OCI-LY7 (cell line): Measurements from ENCODE around the gene COG8. TPM values are rescaled to one million over a fixed set of nuclear protein-coding genes. Genes with fewer than 3 reads are reported as not detected.

ENCODE experiments used
- BruUV-seq: library from RNA; stranded (reverse); fragments of 400-500 nt; replicated peaks from 2 replicates; lab custom pipeline; 2021; lab: Mats Ljungman, UMichigan
- CTCF ChIA-PET: fragments of 300-600 bp; sonication (Branson Sonifier 250); formaldehyde crosslinking; loops from one replicate; lab custom pipeline; 2022; ENCODE audit warnings: antibody characterized with exemption; ENCODE audit not compliant: unreplicated experiment; lab: Charles Lee
- POLR2A ChIA-PET: fragments of 300-600 bp; sonication (Branson Sonifier 250); formaldehyde crosslinking; loops from one replicate; lab custom pipeline; 2022; ENCODE audit warnings: antibody characterized with exemption; lab: Charles Lee
- DNase-seq: peaks from one replicate; pipeline ENCODE4 v3.0.0-alpha.2; 2015; ENCODE audit warnings: low spot score
- H2AFZ ChIP-seq: fragments of 200-600 bp; sonication (generic), shearing (Covaris generic); 2 replicates; pipeline ENCODE4 v1.6.1; 2014; ENCODE audit warnings: mild to moderate bottlenecking, antibody characterized with exemption, low read length, moderate library complexity
- H3K27ac ChIP-seq: fragments of 200-600 bp; sonication (generic); 2 replicates; pipeline ENCODE4 v1.5.1; 2014; ENCODE audit warnings: mixed run types, low read depth, mild to moderate bottlenecking, moderate library complexity, low read length, inconsistent platforms; ENCODE audit not compliant: poor library complexity, severe bottlenecking
- H3K36me3 ChIP-seq: fragments of 200-600 bp; sonication (generic); 2 replicates; pipeline ENCODE4 v1.6.1; 2014; ENCODE audit warnings: mild to moderate bottlenecking, antibody characterized with exemption, low read length, moderate library complexity, mixed read lengths; ENCODE audit not compliant: insufficient read depth
- H3K4me1 ChIP-seq: fragments of 200-600 bp; sonication (generic); 2 replicates; pipeline ENCODE4 v1.5.1; 2014; ENCODE audit warnings: mild to moderate bottlenecking, low read length; ENCODE audit not compliant: insufficient read depth, poor library complexity, severe bottlenecking
- H3K4me2 ChIP-seq: fragments of 200-600 bp; sonication (generic); 2 replicates; pipeline ENCODE4 v1.6.1; 2014; ENCODE audit warnings: mild to moderate bottlenecking, low read length
- H3K4me3 ChIP-seq: fragments of 200-600 bp; sonication (generic); 2 replicates; pipeline ENCODE4 v1.5.1; 2014; ENCODE audit warnings: mild to moderate bottlenecking, low read depth, low read length; ENCODE audit not compliant: poor library complexity, severe bottlenecking
- H3K79me2 ChIP-seq: fragments of 200-600 bp; sonication (generic); 2 replicates; pipeline ENCODE4 v1.6.1; 2016; ENCODE audit warnings: low read depth, mild to moderate bottlenecking, low read length, moderate library complexity, mixed read lengths; ENCODE audit not compliant: insufficient read depth
- H3K9me2 ChIP-seq: fragments of 200-600 bp; sonication (generic); 2 replicates; pipeline ENCODE4 v1.6.1; 2016; ENCODE audit warnings: mild to moderate bottlenecking, low read length, mixed read lengths; ENCODE audit not compliant: insufficient read depth
- H3K9me3 ChIP-seq: fragments of 200-600 bp; sonication (generic); 2 replicates; pipeline ENCODE4 v1.6.1; 2014; ENCODE audit warnings: mild to moderate bottlenecking, mixed run types, low read length, mixed read lengths
- H4K20me1 ChIP-seq: fragments of 200-600 bp; sonication (generic); 2 replicates; pipeline ENCODE4 v1.6.1; 2014; ENCODE audit warnings: mild to moderate bottlenecking, antibody characterized with exemption, low read length, moderate library complexity, mixed read lengths; ENCODE audit not compliant: insufficient read depth
- CTCF ChIP-seq: fragments of 200-600 bp; sonication (generic); conservative IDR thresholded peaks from 2 replicates; pipeline ENCODE4 v1.5.1; 2014; ENCODE audit warnings: mild to moderate bottlenecking, antibody characterized with exemption, low read length, moderate library complexity, mixed read lengths
- EZH2phosphoT487 ChIP-seq: fragments of 200-600 bp; sonication (generic); IDR thresholded peaks from 2 replicates; pipeline ENCODE4 v1.6.1; 2018; ENCODE audit warnings: low read depth, borderline replicate concordance, mild to moderate bottlenecking, mixed run types, antibody characterized with exemption, low read length, moderate library complexity, mixed read lengths
- intact Hi-C: fragments of 100-400 bp; cut with micrococcal nuclease; formaldehyde crosslinking; loops from one replicate; pipeline ENCODE4 v1.10.0; 2022; ENCODE audit not compliant: unreplicated experiment
- total RNA-seq, 2 experiments: library from RNA; depleted of rRNA in 1 of 2; stranded (reverse); fragments of >200 nt in 1 of 2; shearing (Covaris generic) in 1 of 2; gene quantifications; 2 replicates each; pipeline ENCODE4 v1.2.3, GENCODE V29; 2014 to 2022

COG8 gene
- total RNA-seq, 2 experiments from 2014 or later: 55.9 to 60.3 TPM

DNA sequence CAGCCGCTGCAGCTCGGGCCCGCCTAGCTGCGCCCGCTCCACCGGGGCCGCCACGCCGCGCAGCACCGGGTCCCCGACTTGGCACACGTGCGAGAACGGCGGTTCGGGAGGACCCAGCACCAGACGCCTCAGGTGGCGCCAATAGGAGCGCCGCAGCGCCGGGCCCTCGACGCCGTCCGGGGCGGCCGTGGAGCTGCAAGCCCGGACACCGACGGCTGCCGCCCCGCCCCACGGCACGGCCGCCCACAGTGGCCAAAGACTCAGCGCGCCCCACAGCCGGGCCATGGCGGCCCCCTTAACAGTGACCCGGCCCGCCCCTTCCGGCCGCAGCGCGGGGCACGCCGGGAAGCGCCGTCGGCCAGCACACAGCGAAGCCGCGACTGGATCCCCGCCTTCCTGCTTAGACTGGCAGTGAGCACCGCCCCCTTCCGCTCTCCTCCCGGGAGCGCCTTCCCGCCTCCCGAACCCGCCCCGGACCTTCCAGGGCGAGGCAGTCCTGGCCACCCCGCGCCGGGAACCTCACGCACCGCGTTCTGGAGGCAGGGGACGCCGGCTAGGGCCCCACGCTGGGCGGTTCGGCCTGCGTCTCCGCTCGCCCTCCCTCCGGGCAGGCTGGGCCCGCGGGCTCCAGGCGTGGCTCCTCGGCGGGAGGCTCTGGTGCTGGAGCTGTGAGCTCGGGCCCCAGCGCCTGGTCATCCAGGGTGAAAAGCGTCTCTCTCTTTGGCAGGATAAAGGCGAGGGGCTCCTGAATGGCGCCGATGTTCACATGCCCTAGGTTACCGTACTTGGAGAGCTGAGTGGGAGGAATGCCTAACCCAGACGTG, 8.9 kb downstream of the COG8 start, which contains the start of gene PDF:
Gene PDF (minus strand): TSS at position 303 of the 824 bp plus-strand sequence. CDS start 18 bp downstream, at position 285.
- Histone ChIP-seq H3K9me2 (no peaks in the 10 kb centered on the region), H3K79me2 (peaks cover 56% of the 10 kb centered on the region), H3K4me2 (peak within 1 kb of the TSS; percentile 89), H3K4me3 (peak within 1 kb of the TSS; percentile 75), H3K4me1 (peaks cover 48% of the 10 kb centered on the region), H4K20me1 (peaks cover 35% of the 10 kb centered on the region), H2AFZ (peak within 1 kb of the TSS; percentile 79), H3K27ac (peak within 1 kb of the TSS; percentile 70), H3K36me3 (peaks cover 83% of the 10 kb centered on the region), H3K9me3 (no peaks in the 10 kb centered on the region)
- CTCF ChIA-PET: no interaction called here
- intact Hi-C loops: loop anchor here (1.0 to 10.0 kb wide), 6 partner anchors 9 to 434 kb away; partner anchors contain the start of genes COG8, NIP7, VPS4A and WWP2
- no TSS peak for BruUV-seq
- peak; percentile 90 for DNase-seq
- POLR2A ChIA-PET: interaction anchor here (0.7 to 2.8 kb wide), 3 partner anchors 10 to 41 kb away, joined by 3 to 11 read pairs (median 7); partner anchors contain the start of gene NIP7
- no peak for TF ChIP-seq EZH2phosphoT487
- no peak for TF ChIP-seq CTCF

DNA sequence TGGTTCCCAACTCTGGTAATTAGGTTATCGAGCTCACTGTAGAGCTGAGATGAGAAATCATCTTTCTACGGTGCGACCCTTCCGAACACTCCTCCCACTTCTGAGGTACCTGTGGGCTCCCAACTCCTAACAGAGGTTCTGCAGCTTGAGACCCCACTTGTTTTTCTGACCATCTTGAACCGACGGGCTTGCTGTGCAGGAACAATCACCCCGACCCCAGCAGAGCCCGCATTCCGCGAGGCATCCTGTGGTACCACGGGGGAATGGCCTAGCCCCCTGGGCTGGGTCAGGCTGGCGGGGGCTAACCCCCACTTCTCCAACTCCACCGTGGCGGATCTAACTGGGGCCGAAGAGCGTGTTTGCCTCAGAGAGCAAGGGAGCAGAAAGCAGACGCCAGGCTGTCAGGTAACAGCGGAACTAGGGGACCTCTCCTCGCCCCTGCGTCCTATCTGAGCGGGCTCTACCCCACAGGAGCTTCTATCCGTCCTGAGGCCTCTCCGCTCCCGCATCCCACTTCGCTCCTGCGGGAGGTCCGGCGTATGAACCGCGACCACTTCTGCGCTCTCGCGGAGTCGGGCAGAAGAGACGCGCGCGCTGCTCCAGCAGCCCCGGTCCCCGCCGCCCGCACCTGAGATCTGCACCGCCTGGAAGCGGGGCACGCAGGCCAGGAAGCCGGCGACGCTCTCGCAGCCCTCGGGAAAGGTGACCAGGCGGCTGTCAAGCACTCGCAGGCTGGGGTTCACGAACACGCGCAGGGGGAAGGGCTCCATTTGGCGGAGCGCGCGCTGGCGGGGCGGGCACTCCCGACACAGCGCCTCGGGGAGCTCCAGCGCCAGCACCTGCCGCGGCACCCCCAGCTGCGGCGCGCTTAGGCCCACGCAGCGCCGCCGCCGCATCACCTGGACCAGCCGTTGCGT, 9.7 kb downstream of the COG8 start:
- H3K4me2 ChIP-seq: peak overlapping the region; percentile 89
- no peaks in the 10 kb centered on the region for H3K9me2 ChIP-seq
- no peaks in the 10 kb centered on the region for H3K9me3 ChIP-seq
- H3K27ac ChIP-seq: peak overlapping the region; percentile 70
- peak overlapping the region; percentile 75 for H3K4me3 ChIP-seq
- BruUV-seq: no TSS peak
- peaks cover 82% of the 10 kb centered on the region for H3K36me3 ChIP-seq
- H3K79me2 ChIP-seq: peaks cover 65% of the 10 kb centered on the region
- no peak for TF ChIP-seq EZH2phosphoT487
- TF ChIP-seq CTCF: no peak
- DNase-seq: peak; percentile 59
- peak overlapping the region; percentile 54 for H2AFZ ChIP-seq
- H3K4me1 ChIP-seq: peaks cover 51% of the 10 kb centered on the region
- ChIA-PET POLR2A (interaction anchor here (0.7 to 2.8 kb wide), 4 partner anchors 9 to 12 kb away, joined by 3 to 11 read pairs (median 6); partner anchors contain the start of gene NIP7), CTCF (no interaction called here)
- H4K20me1 ChIP-seq: peaks cover 38% of the 10 kb centered on the region
- intact Hi-C loops: loop anchor here (1.0 to 10.0 kb wide), 6 partner anchors 10 to 435 kb away; partner anchors contain the start of genes COG8, NIP7, VPS4A and WWP2
